H1 (cell line): ENCODE data around the gene GBA2. TPM values are rescaled to one million over a fixed set of nuclear protein-coding genes. Genes with fewer than 3 reads are reported as not detected.
A peak's percentile ranks its signal among the peaks of the same experiment; 100 is the strongest.

ENCODE experiments used
- CTCF ChIA-PET: fragments of 300-600 bp; sonication (Branson Sonifier 250); formaldehyde crosslinking; loops from one replicate; lab custom pipeline; 2021; ENCODE audit not compliant: partially characterized antibody; lab: Charles Lee
- POLR2A ChIA-PET: fragments of 300-600 bp; sonication (Branson Sonifier 250); formaldehyde crosslinking; loops from one replicate; lab custom pipeline; 2021; ENCODE audit warnings: inconsistent platforms; ENCODE audit not compliant: partially characterized antibody; lab: Charles Lee
- DNase-seq, 2 experiments: peaks; one replicate each; pipeline versions ENCODE4 v3.0.0 to v3.0.0-alpha.2; 2010 to 2022; ENCODE audit warnings: low spot score in 2 of 2, low read depth in 1 of 2, mixed read lengths in 1 of 2
- FAIRE-seq: peaks from 2 replicates; lab custom pipeline; 2011; peaks lifted over from hg19 to GRCh38; lab: Jason Lieb, UNC
- H2AFZ ChIP-seq: 2 replicates; pipeline ENCODE4 v1.8.1; 2012; ENCODE audit warnings: low read length, inconsistent platforms
- H2AK5ac ChIP-seq: 2 replicates; pipeline ENCODE4 v1.6.1; 2013; ENCODE audit warnings: low read depth, low read length
- H2BK120ac ChIP-seq: replicated peaks from 2 replicates; pipeline ENCODE3; 2013; ENCODE audit warnings: low read depth, low read length, inconsistent platforms
- H2BK12ac ChIP-seq: 2 replicates; pipeline ENCODE4 v1.6.1; 2013; ENCODE audit warnings: low read depth, low read length
- H2BK15ac ChIP-seq: 2 replicates; pipeline ENCODE4 v1.6.1; 2013; ENCODE audit warnings: low read length
- H2BK20ac ChIP-seq: 2 replicates; pipeline ENCODE4 v1.6.1; 2013; ENCODE audit warnings: low read length
- H2BK5ac ChIP-seq: 2 replicates; pipeline ENCODE4 v1.6.1; 2013; ENCODE audit warnings: low read depth, low read length
- H3K14ac ChIP-seq: 2 replicates; pipeline ENCODE4 v1.6.1; 2013; ENCODE audit warnings: inconsistent platforms; ENCODE audit not compliant: insufficient read length
- H3K18ac ChIP-seq: 2 replicates; pipeline ENCODE4 v1.6.1; 2013; ENCODE audit warnings: low read length; ENCODE audit errors: extremely low read depth
- H3K23ac ChIP-seq: 2 replicates; pipeline ENCODE4 v1.6.1; 2013; ENCODE audit warnings: inconsistent platforms; ENCODE audit not compliant: insufficient read length
- H3K23me2 ChIP-seq: 2 replicates; pipeline ENCODE4 v1.6.1; 2013; ENCODE audit warnings: low read depth, low read length
- H3K27ac ChIP-seq: 2 replicates; pipeline ENCODE4 v1.6.1; 2011; ENCODE audit warnings: low read depth, low read length, inconsistent platforms
- H3K27me3 ChIP-seq, 4 experiments: replicated peaks in 1 of 4; 1 replicate in 1 of 4; 2 replicates in 3 of 4; pipeline versions ENCODE4 v1.6.1 to v1.8.1; 2011 to 2013; ENCODE audit warnings: low read length in 3 of 4, mild to moderate bottlenecking in 3 of 4, inconsistent platforms in 2 of 4, mixed read lengths in 2 of 4, moderate library complexity in 1 of 4; ENCODE audit not compliant: control insufficient read depth in 3 of 4, insufficient read depth in 3 of 4; ENCODE audit errors: extremely low read depth in 1 of 4
- H3K36me3 ChIP-seq, 4 experiments: 2 replicates each; pipeline versions ENCODE4 v1.6.1 to v1.8.1; 2011 to 2013; ENCODE audit warnings: mild to moderate bottlenecking in 4 of 4, low read length in 3 of 4, moderate library complexity in 2 of 4, control low read depth in 1 of 4, inconsistent platforms in 1 of 4; ENCODE audit not compliant: insufficient read depth in 4 of 4, control insufficient read depth in 2 of 4
- H3K4ac ChIP-seq: replicated peaks from 2 replicates; pipeline ENCODE3; 2013; ENCODE audit warnings: low read length, low read depth, mixed read lengths, inconsistent platforms; ENCODE audit not compliant: insufficient read length
- H3K4me1 ChIP-seq, 4 experiments: replicated peaks in 1 of 4; 1 replicate in 1 of 4; 2 replicates in 3 of 4; pipeline versions ENCODE4 v1.6.1 to v1.8.1; 2011 to 2013; ENCODE audit warnings: low read length in 3 of 4, inconsistent platforms in 2 of 4, mixed read lengths in 1 of 4; ENCODE audit not compliant: insufficient read depth in 4 of 4, control insufficient read depth in 3 of 4
- H3K4me2 ChIP-seq, 2 experiments: 2 replicates each; pipeline versions ENCODE4 v1.6.1 to v1.8.1; 2011 to 2013; ENCODE audit warnings: low read depth in 2 of 2, low read length in 2 of 2, control low read depth in 1 of 2, inconsistent platforms in 1 of 2, mild to moderate bottlenecking in 1 of 2; ENCODE audit not compliant: insufficient read depth in 1 of 2
- H3K4me3 ChIP-seq, 4 experiments: fragments of 200-600, 300-600 bp in 1 of 4; sonication (generic), shearing (Covaris generic), sonication (Bioruptor Twin) in 1 of 4; 2 replicates each; pipeline versions ENCODE4 v1.5.1 to v1.8.1; 2011 to 2016; ENCODE audit warnings: low read length in 4 of 4, low read depth in 3 of 4, control low read depth in 2 of 4, inconsistent platforms in 2 of 4, mild to moderate bottlenecking in 2 of 4, mixed read lengths in 1 of 4, moderate library complexity in 1 of 4; ENCODE audit not compliant: insufficient read depth in 2 of 4; ENCODE audit errors: extremely low read depth in 1 of 4
- H3K56ac ChIP-seq: replicated peaks from 2 replicates; pipeline ENCODE3; 2013; ENCODE audit warnings: low read depth, mild to moderate bottlenecking, mixed read lengths, low read length, inconsistent platforms; ENCODE audit not compliant: insufficient read length
- H3K79me1 ChIP-seq: 2 replicates; pipeline ENCODE4 v1.6.1; 2013; ENCODE audit warnings: low read depth, low read length, control low read depth
- H3K79me2 ChIP-seq, 2 experiments: 2 replicates each; pipeline versions ENCODE4 v1.6.1 to v1.8.1; 2012 to 2013; ENCODE audit warnings: low read length in 2 of 2, mild to moderate bottlenecking in 2 of 2, inconsistent platforms in 1 of 2; ENCODE audit not compliant: insufficient read depth in 2 of 2, control insufficient read depth in 1 of 2
- H3K9ac ChIP-seq, 4 experiments: replicated peaks in 1 of 4; 1 replicate in 1 of 4; 2 replicates in 3 of 4; pipeline versions ENCODE4 v1.6.1 to v1.8.1; 2011 to 2013; ENCODE audit warnings: low read depth in 3 of 4, low read length in 3 of 4, control low read depth in 2 of 4, mild to moderate bottlenecking in 2 of 4, moderate library complexity in 2 of 4, inconsistent platforms in 1 of 4; ENCODE audit errors: extremely low read depth in 1 of 4
- H3K9me3 ChIP-seq, 2 experiments: 2 replicates each; pipeline versions ENCODE4 v1.6.1 to v1.8.1; 2012 to 2013; ENCODE audit warnings: mild to moderate bottlenecking in 2 of 2, moderate library complexity in 2 of 2, control low read depth in 1 of 2, inconsistent platforms in 1 of 2, low read depth in 1 of 2, low read length in 1 of 2, mixed read lengths in 1 of 2; ENCODE audit not compliant: insufficient read depth in 2 of 2
- H4K20me1 ChIP-seq, 2 experiments: replicated peaks in 1 of 2; 2 replicates each; pipeline versions ENCODE3 to v1.8.1; 2011 to 2013; ENCODE audit warnings: inconsistent platforms in 2 of 2, low read length in 2 of 2, mild to moderate bottlenecking in 1 of 2; ENCODE audit not compliant: insufficient read depth in 2 of 2, control insufficient read depth in 1 of 2
- H4K5ac ChIP-seq: 2 replicates; pipeline ENCODE4 v1.6.1; 2013; ENCODE audit warnings: low read length, low read depth, mixed read lengths, inconsistent platforms; ENCODE audit not compliant: insufficient read length
- H4K8ac ChIP-seq: 2 replicates; pipeline ENCODE4 v1.8.0; 2013; ENCODE audit warnings: mild to moderate bottlenecking, moderate library complexity, low read length, inconsistent platforms; ENCODE audit not compliant: insufficient read depth; ENCODE audit errors: extremely low read depth
- H4K91ac ChIP-seq: replicated peaks from 2 replicates; pipeline ENCODE3; 2013; ENCODE audit warnings: low read length, mixed read lengths, inconsistent platforms; ENCODE audit not compliant: insufficient read length
- WGBS, 2 experiments: shearing (Covaris generic) in 1 of 2; methylation state at CpG; one replicate each; pipeline versions ENCODE4 v1.1.6 to v1.1.7; 2013 to 2015; ENCODE audit warnings: low lambda C conversion rate in 2 of 2, mixed read lengths in 2 of 2, inconsistent platforms in 1 of 2, low coverage in 1 of 2, missing lambda C conversion rate in 1 of 2; ENCODE audit not compliant: insufficient replicate concordance in 2 of 2, insufficient coverage in 1 of 2, insufficient read length in 1 of 2; ENCODE audit errors: extremely low coverage in 1 of 2, missing lambda C conversion rate in 1 of 2; 5-methylcytosine and 5-hydroxymethylcytosine counted together
- polyA plus RNA-seq, 7 experiments: library from polyadenylated mRNA; depleted of rRNA in 3 of 7; stranded (reverse) in 5 of 7; unstranded in 2 of 7; fragments of >200 nt in 5 of 7; fragments of 200-250 nt in 2 of 7; gene quantifications; 1 replicate in 5 of 7; 2 replicates in 1 of 7; 4 replicates in 1 of 7; pipeline versions ENCODE4 v1.2.1 to v1.2.3, GENCODE V29; 2011 to 2013; ENCODE audit warnings: missing spikeins in 2 of 7, mixed read lengths in 2 of 7
- total RNA-seq: library from RNA; stranded (reverse); fragmentation: NEBNext Ultra II Directional; extraction: Animal tissue kit (Norgen Biotek cat#: 25700); gene quantifications from 2 replicates; pipeline ENCODE4 v1.2.1, GENCODE V29; 2021

The GBA2 gene
- total and polyA plus RNA-seq, 2 of the 8 experiments (the other 6 are each of a cell fraction or from before 2014, with no cell fraction given): 64.2 to 71.9 TPM

DNA sequence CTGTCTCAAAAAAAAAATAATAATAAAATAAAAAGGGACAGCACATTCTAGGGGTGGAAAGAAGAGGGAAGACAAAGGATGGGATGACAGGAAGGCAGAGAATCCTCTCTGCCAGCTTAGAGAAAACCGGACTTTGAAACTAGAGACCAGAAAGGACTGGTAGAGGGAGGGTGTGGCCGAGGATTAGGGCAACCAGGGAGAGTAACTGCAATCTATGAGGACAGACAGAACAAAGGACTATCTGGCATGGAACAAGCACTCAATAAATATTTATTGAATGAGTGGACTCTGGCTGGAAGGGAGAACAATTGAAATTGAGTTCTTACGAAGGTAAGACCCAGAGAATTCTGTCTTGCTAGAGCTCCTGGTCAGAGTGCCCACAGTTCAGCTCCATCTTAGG, 2.4 kb downstream of the GBA2 start:
- Histone ChIP-seq H4K8ac (no peak overlapping the region), H3K36me3 (peaks cover 9 to 38% (median 28%) of the 10 kb centered on the region in 4 experiments; a peak in 7 of 8 replicates), H2AFZ (no peak overlapping the region), H2AK5ac (no peak overlapping the region), H2BK5ac (no peak overlapping the region), H2BK12ac (no peak overlapping the region), H4K20me1 (peaks cover 14 to 29% of the 10 kb centered on the region in 2 experiments), H3K27ac (no peak overlapping the region), H2BK120ac (no peak overlapping the region), H3K27me3 (no peaks in the 10 kb centered on the region), H2BK15ac (no peak overlapping the region), H3K9me3 (no peaks in the 10 kb centered on the region), H3K4me1 (peaks cover 0 to 19% (median 5%) of the 10 kb centered on the region in 4 experiments; a peak in 5 of 7 replicates), H3K4ac (no peak overlapping the region), H3K4me2 (peak overlapping the region; percentile 98 to 99), H4K5ac (no peak overlapping the region), H3K18ac (no peak overlapping the region), H3K14ac (no peak overlapping the region), H3K23ac (no peak overlapping the region), H3K4me3 (peak overlapping the region; percentile 88 to 98 (median 94); a peak in 5 of 8 replicates), H3K79me2 (peaks cover 21 to 41% of the 10 kb centered on the region in 2 experiments), H3K56ac (no peak overlapping the region), H2BK20ac (no peak overlapping the region), H3K9ac (no peak overlapping the region; a peak in 1 of 7 replicates), H4K91ac (no peak overlapping the region), H3K79me1 (peaks cover 13% of the 10 kb centered on the region; the same call in 1 of the 2 replicates), H3K23me2 (peaks cover 11% of the 10 kb centered on the region)
- DNase-seq (no peak), FAIRE-seq (no peak)
- CTCF ChIA-PET: interaction anchor here (1.1 to 7.2 kb wide), 5 partner anchors 11 to 100 kb away, joined by 4 to 87 read pairs (median 6); partner anchors contain the start of genes CREB3 and TLN1
- POLR2A ChIA-PET: interaction anchor here (0.8 to 7.0 kb wide), 7 partner anchors 7 to 42 kb away, joined by 3 to 59 read pairs (median 5); partner anchors contain the start of genes CREB3 and TLN1
- 81% methylated on average over 3 of the region's 3 CpGs; no CpG with 5 or more reads in 1 of the 2 experiments for WGBS, 2 experiments
